WERI-Rb-1 (cell line): ENCODE results near the gene MYBPHL.

Experiments
- DNase-seq: peaks from one replicate; pipeline ENCODE4 v3.0.0-alpha.2; 2020
- H3K27ac ChIP-seq: fragments of 250-450 bp; sonication (Bioruptor Pico); 2 replicates; pipeline ENCODE4 v1.5.1; 2020; ENCODE audit warnings: mild to moderate bottlenecking, moderate library complexity
- H3K27me3 ChIP-seq: fragments of 250-450 bp; sonication (Bioruptor Pico); 2 replicates; pipeline ENCODE4 v1.5.1; 2021; ENCODE audit warnings: mild to moderate bottlenecking, low read depth, moderate library complexity; ENCODE audit not compliant: insufficient read depth, severe bottlenecking
- H3K36me3 ChIP-seq: fragments of 250-450 bp; sonication (Bioruptor Pico); 2 replicates; pipeline ENCODE4 v1.5.1; 2020; ENCODE audit warnings: mild to moderate bottlenecking, moderate library complexity
- H3K4me3 ChIP-seq: 2 replicates; pipeline ENCODE4 v1.5.1; 2011; ENCODE audit warnings: low read depth, mild to moderate bottlenecking, control low read depth, low read length
- H3K9me3 ChIP-seq: fragments of 250-450 bp; sonication (Bioruptor Pico); 2 replicates; pipeline ENCODE4 v1.5.1; 2021; ENCODE audit warnings: mild to moderate bottlenecking, moderate library complexity; ENCODE audit not compliant: severe bottlenecking
- TF ChIP-seq, protein P1 (sequence below): IDR thresholded peaks from 2 replicates; pipeline ENCODE4 v1.5.1; 2011; ENCODE audit warnings: low read depth, mild to moderate bottlenecking, control low read depth, inconsistent platforms, low read length

Gene MYBPHL

DNA sequence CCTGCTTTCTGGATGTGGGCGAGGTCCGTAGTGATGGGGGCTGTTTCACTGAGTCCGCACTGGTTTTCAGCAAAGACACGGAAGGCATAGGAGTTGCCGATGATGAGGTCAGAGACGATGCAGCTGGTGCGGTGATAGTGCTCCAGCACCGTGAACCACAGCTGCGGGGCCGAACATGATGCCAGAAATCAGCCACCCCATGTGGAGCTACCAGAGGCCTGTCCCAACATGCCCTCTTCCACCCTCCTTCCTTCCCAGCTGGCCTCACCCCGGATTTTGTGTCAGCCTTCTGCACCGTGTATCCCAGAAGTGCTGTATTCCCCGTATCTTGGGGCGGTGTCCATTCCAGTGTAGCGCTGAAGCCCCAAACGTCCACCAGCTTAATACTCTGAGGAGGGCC lies 10.0 kb downstream of the MYBPHL start:
- Histone ChIP-seq H3K4me3 (no peak overlapping the region), H3K9me3 (no peaks in the 10 kb centered on the region), H3K27me3 (no peaks in the 10 kb centered on the region), H3K27ac (peak overlapping the region; percentile 69), H3K36me3 (peaks cover 15% of the 10 kb centered on the region)
- TF ChIP-seq, protein P1, sequence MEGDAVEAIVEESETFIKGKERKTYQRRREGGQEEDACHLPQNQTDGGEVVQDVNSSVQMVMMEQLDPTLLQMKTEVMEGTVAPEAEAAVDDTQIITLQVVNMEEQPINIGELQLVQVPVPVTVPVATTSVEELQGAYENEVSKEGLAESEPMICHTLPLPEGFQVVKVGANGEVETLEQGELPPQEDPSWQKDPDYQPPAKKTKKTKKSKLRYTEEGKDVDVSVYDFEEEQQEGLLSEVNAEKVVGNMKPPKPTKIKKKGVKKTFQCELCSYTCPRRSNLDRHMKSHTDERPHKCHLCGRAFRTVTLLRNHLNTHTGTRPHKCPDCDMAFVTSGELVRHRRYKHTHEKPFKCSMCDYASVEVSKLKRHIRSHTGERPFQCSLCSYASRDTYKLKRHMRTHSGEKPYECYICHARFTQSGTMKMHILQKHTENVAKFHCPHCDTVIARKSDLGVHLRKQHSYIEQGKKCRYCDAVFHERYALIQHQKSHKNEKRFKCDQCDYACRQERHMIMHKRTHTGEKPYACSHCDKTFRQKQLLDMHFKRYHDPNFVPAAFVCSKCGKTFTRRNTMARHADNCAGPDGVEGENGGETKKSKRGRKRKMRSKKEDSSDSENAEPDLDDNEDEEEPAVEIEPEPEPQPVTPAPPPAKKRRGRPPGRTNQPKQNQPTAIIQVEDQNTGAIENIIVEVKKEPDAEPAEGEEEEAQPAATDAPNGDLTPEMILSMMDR: no peak
- peak; percentile 54 for DNase-seq

DNA sequence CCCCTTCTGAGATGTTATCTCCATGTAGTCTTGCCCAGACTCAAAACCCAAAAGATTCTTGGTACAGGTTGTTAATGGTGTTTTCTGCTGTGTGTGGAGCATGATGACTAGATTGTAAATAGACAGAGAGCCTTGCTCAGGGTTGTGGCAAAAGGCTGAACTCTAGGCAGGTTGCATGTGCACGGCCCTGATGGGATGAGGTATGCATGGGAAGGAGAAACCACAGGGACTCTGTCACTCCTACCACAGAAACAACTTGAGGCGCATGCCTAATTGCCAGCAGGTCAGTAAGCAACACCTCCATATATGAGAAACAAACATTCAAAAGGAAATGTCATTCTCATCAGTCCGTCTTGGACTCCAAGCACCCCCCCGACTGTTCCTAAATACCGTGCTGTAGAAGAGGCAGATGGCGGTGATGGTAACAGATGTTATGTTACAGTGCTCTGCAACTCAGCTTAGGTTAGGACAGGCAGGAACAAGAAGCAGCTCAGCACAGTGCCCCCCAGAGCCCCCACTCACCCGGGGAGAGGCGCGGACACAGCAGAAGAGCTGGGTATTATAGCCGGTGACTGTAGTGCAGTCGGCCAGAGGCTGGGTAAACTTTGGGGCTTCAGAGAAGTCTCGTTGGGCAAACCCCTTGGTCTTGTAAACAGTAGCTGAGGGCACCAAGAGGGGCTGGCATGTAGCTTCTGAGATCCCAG lies 10.9 kb downstream of the MYBPHL start:
- peak; percentile 94 for DNase-seq
- Histone ChIP-seq H3K27ac (peak overlapping the region; percentile 69), H3K4me3 (peak overlapping the region; percentile 10; the same call in 1 of the 2 replicates), H3K27me3 (no peaks in the 10 kb centered on the region), H3K36me3 (peaks cover 15% of the 10 kb centered on the region), H3K9me3 (no peaks in the 10 kb centered on the region)
- TF ChIP-seq, protein P1: peak; percentile 67

DNA sequence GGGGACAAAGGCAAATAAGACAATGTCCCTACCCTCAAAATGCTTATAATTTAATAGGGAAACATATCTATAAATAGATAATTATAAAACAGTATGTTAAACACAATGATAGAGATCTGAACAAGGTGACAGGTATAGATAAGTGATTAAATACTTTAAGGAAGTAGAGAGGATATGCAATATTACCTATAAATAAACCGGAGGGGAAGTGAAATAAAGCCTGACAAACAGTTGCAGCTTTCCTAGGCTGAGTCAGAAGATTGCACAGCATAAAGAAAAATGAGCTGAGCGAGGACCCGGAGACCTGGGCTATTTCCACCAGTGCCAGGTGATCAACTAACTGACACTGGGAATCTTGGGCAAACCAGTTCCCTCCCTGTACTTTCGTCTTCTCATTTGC lies 12.3 kb downstream of the MYBPHL start:
- Histone ChIP-seq H3K9me3 (no peaks in the 10 kb centered on the region), H3K36me3 (peaks cover 15% of the 10 kb centered on the region), H3K27ac (no peak overlapping the region), H3K27me3 (no peaks in the 10 kb centered on the region), H3K4me3 (no peak overlapping the region)
- DNase-seq: no peak
- TF ChIP-seq, protein P1: no peak

DNA sequence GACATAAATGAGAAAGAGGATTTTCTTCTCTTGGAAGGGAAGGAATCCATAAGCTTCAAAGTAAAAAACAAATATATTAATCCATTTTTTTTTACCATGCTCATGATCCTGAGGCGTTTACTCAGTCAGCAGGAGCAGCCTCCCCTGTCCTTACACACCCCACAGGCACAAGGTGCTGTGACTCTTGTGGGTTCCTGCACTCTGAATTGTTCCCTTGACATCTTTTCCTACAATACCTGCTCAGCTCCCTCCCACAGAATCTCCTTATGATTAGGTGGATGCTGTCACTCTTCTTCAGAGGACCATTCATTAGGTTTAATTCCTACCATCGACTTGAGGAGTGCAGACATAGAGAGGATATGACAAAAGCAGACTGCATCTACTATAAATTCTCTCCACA lies 13.8 kb downstream of the MYBPHL start:
- Histone ChIP-seq H3K9me3 (no peaks in the 10 kb centered on the region), H3K36me3 (peaks cover 15% of the 10 kb centered on the region), H3K27ac (no peak overlapping the region), H3K27me3 (no peaks in the 10 kb centered on the region), H3K4me3 (no peak overlapping the region)
- TF ChIP-seq, protein P1: no peak
- no peak for DNase-seq

DNA sequence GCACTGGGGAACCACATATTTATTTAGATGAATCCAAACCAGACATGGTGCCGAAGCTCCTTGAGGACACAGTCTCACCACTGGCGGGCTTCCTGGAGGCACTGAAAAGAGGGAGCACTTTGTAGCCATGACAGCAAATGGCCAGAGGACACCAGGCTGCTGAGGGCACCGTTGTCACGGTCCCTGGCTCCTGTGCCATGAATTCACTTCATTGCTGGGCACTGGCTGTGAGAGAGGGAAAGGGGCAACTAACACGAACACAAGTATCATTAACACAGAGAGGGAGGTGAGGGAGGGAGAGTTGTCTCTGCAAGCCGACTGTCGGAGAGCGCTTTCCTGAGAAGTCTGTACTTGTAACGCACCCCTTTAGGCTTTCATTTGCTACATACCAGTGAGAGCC lies 14.4 kb downstream of the MYBPHL start:
- Histone ChIP-seq H3K36me3 (peaks cover 12% of the 10 kb centered on the region), H3K27me3 (no peaks in the 10 kb centered on the region), H3K27ac (no peak overlapping the region), H3K9me3 (no peaks in the 10 kb centered on the region), H3K4me3 (no peak overlapping the region)
- DNase-seq: no peak
- TF ChIP-seq, protein P1: no peak

DNA sequence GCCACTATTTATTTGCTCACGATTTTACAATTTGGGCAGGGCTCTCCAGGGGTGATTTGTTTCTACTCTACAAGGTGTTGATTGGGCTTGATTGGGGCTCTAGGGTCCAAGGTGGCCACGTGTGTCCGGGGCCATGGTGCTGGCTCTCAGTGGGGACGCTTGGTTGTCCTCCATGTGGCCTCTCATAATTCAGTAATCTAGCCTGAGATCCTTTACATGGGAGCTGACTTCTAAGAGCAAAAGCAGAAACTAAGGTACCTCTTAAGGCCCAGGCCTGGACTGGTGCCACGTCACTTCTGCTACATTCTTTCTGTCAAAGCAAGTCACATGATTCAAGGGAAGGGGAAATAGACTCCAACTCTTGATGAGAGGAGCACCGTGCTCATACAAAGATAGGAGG lies 15.8 kb downstream of the MYBPHL start:
- Histone ChIP-seq H3K27me3 (no peaks in the 10 kb centered on the region), H3K27ac (no peak overlapping the region), H3K9me3 (no peaks in the 10 kb centered on the region), H3K36me3 (peaks cover 10% of the 10 kb centered on the region), H3K4me3 (no peak overlapping the region)
- no peak for DNase-seq
- TF ChIP-seq, protein P1: no peak
